NCI-H82 treated with DMSO at 0.1 percent for 48 hours (cell line): ENCODE data around the gene VPS29.

Source experiments
- DNase-seq: peaks from one replicate; lab custom pipeline; 2025; ENCODE audit not compliant: unreplicated experiment; lab: John Stamatoyannopoulos, UW

VPS29 gene

DNA sequence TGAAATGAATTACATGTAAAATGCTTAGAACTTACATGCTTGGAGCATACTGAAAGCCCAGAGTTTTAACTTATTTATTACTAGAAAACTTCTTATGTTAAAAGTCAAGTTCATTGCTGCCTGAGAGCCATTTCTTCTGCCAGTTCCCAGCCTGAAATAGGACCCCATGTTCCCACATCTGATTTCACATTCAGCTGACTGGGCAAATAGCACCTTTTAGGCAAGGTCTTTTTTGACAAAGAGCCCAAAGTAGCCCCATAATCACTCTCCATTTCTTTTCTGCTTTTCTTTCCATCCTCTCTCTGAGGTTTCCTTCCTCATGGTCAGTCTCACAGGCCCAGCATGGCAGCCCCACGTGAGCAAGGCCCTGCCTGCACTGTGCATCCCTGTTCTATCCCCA is 50.6 kb downstream of the VPS29 start:
- no peak for DNase-seq

DNA sequence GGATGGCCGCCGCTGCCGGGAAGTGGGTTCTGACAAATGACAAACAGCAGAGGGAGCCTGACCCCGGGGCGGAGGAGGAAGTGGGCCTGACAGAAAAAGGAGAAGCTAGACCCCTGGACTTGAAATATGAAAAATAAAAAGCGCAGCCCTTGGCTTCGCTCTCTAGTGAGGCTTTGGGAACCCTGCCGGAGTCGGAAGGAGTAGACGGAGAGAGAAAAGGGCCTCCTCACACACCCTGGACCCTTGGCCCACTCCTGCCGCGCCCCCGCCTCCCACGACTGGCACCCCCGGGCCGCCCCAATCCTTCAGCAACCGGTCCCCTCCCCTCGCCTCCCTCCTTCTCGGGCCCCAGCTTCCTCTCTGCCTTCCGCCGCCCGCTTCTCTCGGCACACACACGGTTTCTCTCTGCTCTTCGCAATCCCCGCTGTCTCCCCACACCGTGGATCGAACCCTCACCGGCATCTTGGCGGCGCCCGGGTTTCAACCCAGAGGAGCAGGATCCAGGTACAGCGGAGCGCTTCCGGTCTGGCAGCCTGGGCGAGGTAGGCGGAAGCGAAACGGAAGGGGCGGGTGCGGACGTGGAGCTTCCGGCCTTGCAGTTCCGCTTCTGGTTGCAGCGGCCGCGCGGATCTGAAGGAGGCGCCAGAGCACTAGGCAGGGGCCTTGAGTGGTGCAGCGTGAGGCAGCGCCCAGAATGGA is 52.0 kb downstream of the VPS29 start, which contains the start of gene ARPC3:
Gene ARPC3, minus strand, starts transcription at position 539 of the 699 bp plus-strand sequence. Its CDS starts 77 bp downstream, at position 462.
- DNase-seq: peak; percentile 79

DNA sequence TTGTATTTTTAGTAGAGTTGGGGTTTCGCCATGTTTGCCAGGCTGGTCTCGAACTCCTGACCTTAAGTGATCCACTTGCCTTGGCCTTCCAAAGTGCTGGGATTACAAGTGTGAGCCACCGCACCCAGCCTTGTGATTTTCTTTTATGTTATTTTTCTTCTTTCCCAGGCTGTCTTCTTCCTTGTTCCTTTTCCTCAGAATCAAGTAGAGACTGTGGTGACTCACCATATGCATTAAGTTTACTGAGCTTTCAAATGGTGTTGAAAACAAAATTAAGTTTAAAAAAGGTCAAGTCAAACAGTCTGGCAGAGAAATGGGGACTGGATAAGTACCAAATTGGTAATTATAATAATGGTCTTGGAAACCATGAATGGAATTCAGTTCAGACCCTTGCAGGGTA is 57.5 kb downstream of the VPS29 start:
- no peak for DNase-seq
